Middle frontal gyrus (tissue), 1 donor: Measurements from ENCODE around the gene EMC10.

Experiments used
- DNase-seq: peaks from one replicate; pipeline ENCODE4 v3.0.0-alpha.2; 2015; ENCODE audit warnings: low spot score; ENCODE audit errors: extremely low spot score

The EMC10 gene

DNA sequence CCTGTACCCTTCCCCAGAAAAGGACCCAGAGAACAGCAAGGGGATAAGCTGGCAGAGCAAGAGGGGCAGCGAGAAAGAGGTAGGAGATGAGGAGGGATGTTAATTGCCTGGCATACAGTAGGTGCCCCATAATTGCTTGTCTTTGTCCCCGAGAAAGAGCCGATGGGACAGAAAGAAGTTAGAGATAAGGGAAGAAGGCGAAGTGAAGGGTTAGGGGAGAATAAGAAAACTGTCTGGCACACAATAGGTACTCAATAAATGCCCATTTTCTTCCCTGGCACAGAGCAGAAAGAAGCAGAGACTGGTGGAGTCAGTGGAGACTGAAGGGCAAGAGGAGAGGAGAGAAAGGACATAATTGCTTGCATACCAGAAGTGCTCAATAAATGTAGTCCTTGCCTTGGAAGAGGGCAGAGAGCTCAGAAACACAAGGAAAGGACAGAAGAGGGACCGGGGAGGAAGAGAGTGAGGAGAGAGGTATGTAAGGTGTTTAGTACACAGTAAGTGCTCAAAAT lies 18.8 kb downstream of the EMC10 start:
- DNase-seq, result no peak

DNA sequence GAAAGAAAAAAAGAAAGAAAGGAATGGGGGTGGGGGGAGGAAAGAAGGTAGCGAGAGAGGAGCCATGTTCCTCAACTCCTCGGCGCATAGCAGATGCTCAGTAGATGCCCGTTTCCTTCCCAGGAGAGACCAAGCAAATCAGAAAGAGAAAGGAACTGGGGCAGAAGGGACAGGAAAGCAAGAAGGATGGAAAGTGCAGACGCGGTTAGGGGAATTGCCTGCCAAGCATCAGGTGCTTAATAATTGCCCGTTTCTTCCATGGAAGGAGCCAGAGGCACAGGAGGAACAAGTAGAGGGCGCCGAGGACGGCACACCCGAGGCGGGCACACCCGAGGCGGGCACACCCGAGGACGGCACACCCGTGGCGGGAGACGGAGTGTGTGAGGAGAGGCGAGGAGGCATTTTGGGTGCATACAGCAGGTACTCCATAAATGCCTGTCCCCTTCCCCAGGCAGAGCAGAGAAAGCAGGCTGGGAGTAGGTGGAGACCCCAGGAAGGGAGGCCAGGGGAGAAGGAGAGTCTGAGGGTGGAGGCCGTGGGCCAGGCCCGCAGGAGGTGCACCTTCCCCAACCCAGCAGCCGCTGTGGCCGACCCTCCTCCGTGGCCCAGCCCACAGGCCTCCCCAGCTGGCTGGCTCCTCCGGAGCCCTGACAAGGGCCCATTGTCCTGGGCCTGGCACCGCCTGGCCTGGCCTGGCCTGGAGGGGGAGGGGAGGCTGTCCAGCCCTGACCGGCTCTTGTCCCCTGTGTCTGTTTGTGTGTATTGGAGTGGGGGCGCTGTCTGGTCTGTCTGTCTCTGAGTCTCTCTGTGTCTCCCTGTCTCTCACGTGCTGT lies 20.1 kb downstream of the EMC10 start:
- peak; percentile 65 for DNase-seq

DNA sequence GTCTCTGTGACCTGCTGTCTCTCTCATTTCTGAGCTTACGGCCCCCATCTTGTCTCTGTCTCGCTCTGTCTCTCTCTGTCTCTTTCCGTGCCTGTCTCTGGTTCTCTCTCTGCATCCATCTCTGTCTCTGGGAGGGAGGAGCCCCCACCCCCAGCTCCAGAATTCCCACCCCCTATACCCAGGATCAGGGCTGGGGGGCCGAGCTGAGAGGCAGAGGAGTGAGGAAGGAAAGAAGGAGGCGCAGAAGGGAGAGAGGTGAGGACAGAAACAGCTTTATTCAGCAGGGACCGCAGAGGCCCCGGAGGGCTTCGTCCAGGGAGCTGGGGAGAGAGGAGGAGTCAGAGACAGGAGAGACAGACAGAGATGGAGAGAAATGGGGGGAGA lies 20.7 kb downstream of the EMC10 start:
- no peak for DNase-seq

DNA sequence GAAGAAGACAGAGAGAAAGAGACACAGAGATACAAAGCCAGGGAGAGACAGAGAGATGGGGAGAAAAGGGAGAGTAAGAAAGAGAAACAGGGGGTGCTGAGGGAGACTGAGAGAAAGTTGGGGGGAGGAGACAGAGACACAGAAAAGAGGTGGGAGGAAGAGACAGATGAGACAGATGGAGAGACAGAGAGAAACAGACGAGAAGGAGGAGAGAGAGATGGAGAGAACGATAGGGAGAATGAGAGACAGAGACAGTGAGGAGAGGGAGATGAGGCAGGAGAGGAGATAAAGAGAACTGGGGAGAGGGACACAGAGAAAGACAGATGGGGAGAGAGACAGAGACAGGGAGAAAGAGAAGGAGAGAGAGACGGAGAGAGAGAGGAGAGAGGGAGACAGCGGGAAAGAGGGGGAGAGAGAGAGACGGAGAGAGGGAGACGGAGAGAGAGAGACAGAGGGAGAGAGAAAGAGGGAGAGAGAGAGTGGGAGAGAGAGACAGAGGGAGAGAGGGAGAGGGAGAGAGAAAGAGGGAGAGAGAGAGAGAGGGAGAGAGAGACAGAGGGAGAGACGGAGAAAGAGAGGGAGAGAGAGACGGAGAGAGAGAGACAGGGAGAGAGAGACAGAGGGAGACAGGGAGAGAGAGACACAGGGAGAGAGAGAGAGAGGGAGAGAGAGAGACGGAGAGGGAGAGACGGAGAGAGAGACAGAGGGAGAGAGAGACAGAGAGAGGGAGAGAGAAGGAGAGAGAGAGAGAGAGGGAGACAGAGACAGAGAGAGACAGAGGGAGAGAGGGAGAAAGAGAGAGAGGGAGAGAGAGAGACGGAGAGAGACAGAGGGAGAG lies 22.1 kb downstream of the EMC10 start:
- no peak for DNase-seq

DNA sequence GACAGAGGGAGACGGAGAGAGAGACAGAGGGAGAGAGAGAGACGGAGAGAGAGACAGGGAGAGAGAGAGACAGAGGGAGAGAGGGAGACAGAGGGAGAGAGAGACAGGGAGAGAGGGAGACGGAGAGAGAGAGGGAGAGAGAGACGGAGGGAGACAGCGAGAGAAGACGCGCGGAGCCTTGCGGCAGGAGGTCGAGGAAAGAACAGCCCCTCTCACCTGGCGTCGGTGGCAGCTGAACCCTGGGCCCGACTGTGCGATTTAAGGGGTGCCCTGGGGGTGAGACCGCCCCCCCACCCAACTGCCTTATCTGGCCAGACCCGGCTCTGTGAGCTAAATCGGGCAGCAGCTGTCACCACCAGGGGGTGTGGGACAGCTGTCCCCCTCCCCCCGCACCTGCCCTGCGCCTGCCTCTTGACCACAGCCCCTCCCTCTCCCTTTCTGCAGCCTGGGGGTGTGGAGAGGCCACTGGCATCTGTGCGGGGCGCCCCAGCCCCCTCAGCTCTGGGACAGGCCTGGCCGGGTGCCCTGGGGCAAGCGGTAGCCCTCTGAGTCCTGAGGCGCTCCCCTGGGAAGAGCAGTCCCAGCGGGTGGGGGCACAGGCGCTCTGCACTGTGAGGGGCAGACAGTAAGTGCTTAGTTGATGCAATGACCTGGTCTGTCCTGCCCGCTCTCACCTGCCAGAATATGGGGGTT lies 23.9 kb downstream of the EMC10 start:
- no peak for DNase-seq

DNA sequence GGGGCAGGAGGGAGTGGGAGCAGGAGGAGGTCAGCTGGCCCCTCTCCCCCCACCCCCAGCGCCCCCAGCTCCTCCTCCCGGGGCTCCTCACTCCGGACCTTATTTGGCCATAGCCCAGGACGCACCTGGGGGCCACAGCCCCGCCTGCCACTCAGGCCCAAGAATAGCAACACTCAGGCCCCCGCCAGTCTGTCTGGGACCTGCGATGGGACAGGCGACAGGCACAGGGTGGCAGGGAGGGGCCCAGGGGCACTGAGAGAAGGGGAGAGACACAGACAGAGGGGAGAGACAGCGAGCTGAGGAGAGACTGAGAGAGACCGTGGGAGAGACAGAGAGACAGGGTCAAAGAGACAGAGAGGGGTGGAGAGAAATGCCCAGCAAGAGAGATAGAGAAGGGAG lies 24.4 kb downstream of the EMC10 start:
- DNase-seq, result no peak

DNA sequence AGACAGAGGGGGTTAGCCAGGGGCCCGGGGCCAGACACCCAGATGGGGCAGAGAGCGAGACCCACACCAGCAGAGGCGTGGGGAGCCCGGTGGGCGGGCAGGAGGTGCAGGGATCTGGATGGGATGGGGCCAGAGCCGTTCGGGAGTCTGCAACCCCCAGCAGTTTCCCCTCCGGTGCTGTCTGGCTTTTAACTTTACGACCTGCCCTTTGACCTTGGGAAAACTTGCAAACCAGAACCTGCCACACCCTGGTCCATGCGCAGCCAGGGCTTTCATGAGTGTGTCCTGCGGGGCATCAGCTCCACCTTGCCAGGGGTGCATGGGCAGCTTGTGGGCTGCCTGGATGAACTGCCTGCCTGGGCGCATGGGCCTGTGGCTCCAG lies 24.9 kb downstream of the EMC10 start:
- no peak for DNase-seq

DNA sequence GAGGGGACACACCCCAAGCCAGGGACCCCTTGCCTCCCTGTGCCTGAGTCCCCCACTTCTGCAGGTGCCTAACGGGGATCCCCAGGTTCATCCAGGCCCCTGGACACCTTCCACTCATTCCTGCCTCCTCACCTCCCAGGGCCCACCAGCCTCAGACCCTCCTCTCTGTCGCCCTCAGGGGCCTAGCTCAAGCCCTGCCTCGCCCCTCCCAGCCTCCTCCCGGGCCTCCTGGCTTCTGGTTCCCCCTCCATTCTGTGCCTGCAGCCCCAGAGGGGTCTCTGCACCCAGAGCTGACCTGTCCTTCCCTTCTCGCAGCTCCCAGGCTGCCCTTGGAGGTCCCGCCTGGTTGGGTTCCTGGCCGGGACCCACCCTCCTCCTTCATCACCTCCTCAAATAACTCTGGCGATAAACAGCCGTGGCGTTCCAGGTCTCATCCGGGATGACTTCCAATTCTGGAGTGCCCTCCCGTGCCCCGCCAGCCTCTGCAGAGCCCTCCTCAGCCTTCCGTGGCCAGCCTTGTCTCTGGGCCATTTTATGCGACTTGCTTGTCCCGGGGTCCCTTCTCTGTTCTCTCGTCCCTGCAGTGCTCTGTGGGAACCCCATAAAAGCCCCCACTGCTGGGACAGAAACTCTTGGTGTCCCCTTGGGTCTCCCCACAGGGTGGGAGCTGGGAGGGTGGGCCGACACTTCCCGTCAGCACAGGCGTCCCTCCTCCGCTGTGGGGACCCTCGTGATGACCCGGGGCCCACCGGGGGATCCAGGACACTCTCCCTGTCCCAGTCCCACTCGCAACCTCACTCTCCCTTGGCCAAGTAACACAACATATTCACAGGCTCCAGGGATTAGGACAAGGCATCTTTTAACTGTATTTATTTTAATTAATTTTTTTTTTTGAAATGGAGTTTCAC lies 25.5 kb downstream of the EMC10 start:
- DNase-seq, result no peak

DNA sequence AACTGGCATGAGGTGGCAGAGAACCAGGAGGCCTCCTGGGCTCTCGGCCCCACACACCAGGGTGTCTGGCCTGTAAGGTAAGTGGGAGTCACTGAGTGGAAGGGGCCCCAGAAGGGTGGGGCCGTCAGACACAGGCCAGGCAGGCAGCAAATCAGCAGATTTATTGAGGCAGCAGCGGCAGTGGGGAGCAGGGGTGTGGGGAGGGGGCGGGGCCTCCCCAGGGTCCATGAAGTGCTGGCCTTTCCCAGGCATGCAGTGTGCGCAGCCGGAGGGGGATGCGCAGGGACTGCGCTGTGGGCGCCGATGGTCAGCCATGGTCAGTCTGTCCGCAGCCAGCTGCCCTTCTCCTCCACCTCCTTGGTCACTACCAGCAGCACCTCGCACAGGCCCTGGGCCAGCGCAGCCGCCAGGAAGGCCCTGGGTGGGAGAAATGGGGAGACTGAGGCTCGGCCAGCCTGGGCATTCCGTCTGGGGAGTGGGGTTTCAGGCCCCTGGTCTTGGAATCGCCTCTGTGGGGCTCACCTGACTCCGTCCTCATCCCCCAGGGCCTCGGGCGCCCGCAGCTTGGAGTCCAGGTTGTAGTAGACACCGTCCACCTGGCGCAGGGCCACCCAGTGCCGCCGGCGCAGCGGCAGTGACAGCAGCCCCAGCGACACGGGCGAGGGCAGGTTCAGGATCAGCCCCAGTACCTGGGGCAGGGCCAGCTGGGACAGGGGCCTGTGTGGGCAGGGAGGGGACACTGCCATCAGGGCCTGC lies 29.7 kb downstream of the EMC10 start:
- no peak for DNase-seq

DNA sequence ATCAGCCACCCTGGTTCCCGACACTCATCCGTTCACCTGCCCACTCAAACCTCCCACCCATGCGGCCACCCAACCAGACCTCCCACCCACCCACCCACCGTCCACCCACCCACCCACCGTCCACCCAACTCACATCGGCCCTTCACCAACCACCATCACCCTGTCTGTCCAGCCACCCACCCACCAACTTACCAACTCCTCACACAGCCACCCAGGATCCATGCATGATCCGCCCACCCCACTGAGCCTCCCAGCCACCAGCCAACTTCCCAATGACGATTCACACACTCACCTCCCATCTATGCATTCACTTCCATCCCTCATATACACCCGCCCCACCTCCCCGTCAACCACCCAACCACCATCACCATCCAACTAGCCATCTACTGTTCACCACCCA lies 30.4 kb downstream of the EMC10 start:
- DNase-seq, result no peak

DNA sequence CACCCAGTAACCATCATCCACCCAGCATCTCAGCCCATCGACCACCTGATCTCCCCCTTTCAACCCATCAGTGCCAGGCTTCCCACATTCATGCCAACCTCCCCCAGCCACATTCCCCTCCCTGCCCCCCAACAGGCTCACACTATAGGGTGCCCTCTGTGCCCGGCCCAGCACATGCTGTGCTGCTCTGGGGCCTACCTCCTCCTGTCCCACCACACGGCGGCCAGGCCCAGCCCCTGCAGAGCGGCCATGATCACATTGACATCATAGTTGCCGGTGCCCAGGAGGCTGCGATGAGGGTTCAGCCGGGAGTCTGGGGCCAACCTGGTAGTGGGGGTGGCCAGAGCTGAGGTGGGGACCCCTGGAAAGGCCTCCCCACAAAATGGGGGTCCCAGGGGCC lies 31.1 kb downstream of the EMC10 start:
- no peak for DNase-seq

DNA sequence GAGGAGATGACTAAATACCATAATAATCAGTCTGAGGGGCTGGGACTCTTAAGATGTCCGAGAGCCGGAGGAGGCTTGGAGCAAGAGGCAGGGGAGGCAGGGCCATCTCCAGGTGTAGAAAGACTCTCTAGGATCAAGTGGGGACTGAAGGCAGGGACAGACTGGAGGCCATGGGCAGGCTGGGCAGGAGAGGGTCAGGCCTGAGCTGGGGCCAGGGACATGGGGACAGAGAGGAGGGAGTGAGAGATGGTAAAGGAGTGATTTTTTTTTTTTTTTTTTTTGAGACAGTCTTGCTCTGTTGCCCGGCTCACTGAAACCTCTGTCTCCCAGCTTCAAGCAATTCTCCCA lies 32.5 kb downstream of the EMC10 start:
- DNase-seq, result no peak

DNA sequence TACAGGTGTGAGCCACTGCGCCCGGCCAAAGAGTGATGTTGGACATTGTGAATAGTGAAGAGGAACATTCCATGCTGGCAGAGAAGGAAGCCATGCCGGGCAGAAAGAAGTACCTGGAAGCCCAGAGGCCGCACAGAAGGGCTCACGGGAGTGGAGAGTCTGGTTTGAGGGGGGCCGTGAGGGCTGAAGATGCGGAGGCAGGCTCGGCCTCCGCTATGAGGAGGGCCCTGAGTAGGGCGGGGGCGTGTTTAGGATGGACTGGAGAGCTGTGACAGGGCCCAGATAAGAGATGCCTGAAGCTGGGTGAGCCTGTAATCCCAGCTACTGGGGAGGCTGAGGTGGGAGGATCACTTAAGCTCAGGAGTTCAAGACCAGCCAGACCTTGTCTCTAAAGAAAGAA lies 33.1 kb downstream of the EMC10 start:
- DNase-seq, result no peak

DNA sequence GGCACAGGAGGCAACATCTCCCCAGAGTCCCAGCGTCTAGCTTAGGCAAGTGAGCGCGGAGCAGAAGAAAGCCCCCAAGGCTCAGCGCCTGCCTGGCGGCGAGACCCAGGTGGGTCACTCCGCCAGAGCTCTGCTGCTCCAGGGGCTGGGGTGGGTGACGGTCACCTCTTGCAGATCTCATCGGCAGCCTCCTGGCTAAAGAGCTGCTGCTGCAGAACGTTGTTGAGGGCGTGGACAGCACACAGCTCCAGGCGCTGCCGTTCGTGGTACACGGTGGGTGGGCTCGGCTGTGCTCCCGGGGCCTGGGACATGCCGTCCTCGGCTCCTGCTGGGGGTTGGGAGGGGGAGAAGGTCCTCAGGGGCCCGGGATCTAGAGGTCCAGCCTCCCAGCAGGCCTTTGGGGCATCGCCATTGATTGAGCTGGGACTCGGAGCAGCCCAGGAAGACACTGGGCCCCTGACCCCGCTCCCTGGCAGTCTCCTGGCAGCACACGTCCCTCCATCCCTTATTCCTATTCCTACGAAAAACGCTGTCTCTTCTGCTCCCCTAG lies 33.9 kb downstream of the EMC10 start:
- DNase-seq, result no peak

DNA sequence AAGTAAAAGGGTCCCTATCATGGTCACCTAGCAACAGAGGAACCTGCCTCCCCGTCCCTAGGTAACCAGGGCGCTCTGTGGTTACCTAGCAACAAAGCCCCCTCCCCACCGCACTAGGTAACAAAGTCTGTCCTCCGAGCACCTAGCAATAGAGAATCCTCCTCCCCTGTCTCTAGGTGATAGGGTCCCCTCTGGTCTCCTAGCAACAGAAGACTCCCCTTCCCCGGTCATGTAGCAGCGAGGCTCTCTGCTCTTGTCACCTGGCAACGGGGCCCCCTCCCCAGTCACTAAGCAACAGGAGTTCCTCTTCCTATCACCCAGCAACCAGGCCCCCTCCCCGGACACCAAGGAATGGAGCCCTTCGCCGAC lies 34.4 kb downstream of the EMC10 start:
- no peak for DNase-seq

DNA sequence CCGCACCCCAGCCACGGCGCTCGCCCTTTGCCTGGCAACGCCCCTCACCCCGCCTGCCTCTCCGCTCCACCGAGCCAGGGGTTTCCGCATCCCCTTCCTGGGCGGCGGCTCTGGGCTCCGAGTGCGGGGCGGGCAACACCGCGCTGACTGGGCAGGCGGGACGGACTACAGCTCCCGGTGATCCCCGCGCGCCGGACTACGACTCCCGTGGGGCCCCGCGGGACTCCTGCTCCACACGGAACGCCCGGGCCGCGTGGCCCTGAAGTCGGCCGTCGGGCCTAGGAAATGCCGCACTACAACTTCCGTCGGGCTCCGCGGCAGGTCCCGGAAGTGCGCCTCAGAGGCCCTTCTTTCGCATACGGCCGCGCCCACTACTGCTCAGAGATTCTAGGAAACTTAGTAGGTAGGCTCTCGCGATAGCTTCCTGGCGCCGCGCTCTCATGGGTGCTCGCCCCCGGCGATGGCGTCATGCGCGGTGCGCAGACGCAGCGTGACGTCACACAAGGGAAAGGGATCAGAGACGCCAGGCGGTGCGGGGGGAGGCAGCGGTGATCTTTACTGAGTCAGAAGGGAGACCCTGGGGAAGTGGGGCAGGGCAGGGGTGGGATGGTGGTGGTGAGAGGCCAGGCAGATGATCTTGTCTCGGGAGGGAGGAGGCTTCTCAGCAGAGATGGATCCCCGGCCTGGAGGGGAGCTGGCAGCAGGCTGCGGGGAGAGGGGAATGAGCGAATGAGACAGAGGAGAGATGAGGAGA lies 34.9 kb downstream of the EMC10 start, which contains the start of gene JOSD2:
TSS of gene JOSD2 (minus strand) at position 123 of the 754 bp plus-strand sequence. CDS start 760 bp downstream, outside the sequence.
- peak; percentile 100 for DNase-seq

DNA sequence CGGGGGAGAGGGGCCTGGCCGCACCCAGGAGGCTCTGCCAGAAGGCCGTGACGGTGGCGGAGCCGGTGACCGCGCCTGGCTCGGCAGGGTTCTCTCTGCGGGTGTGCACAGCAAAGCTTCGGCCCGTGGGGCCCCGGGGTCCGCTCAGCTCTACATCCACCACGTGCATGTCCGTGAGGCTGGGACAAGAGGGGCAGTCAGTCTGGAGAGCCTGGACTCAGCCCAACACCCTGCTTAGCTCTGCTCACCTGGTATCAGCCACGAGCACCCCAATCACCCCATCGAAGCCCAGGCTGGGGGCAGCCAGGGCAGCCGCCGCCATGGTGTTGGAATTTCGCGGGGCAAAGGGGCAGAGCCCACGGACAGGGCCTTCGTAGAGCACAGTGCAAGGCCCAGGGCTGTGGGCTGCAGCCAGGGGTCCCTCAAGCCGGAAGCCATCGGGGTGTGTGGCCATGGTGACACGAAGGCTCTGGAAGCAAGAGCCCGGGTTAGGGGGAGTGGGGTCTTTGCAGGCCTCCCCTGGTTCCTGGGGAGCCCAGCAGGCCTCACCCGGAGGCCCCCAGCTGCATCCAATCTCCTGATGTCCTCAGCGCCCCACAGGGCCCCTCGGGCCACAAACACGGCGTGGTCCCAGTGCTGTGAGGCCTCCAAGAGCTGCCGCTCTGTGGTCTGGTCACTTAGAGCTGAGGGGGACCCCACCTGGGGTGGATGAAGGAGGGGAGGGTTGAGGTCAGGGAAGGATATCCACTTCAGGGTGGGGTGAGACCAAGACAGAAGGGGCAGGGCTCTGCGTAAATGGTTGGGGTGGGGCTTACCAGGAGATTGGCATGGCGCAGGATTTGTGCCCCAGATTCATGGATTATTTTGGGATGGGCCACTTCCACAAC lies 36.0 kb downstream of the EMC10 start:
- DNase-seq, result no peak
